ENCODE results near the gene FLT3LG.

FLT3LG gene

GRCh38 chr19:49520705-49521319 lies 46.8 kb downstream of the FLT3LG start:
- no peak for DNase-seq

GRCh38 chr19:49524812-49525455 lies 50.9 kb downstream of the FLT3LG start:
- no peak for DNase-seq

- DNase-seq, result peak in 1 of 2 experiments; percentile 26
Observed at GRCh38 chr19:49528211-49528771, 54.3 kb downstream of the FLT3LG start.

GRCh38 chr19:49530708-49531107 lies 56.7 kb downstream of the FLT3LG start:
- no peak for DNase-seq

- peak; percentile 93 to 95 for DNase-seq
Observed at GRCh38 chr19:49533551-49534488, 59.8 kb downstream of the FLT3LG start.

GRCh38 chr19:49534632-49535385 lies 60.8 kb downstream of the FLT3LG start:
- peak in 1 of 2 experiments; percentile 42 for DNase-seq
